EH (cell line): Measurements from ENCODE around the gene GIPC3.

Source experiments
- DNase-seq: peaks from one replicate; pipeline ENCODE4 v3.0.0-alpha.2; 2015; ENCODE audit warnings: low read depth

The GIPC3 gene

DNA sequence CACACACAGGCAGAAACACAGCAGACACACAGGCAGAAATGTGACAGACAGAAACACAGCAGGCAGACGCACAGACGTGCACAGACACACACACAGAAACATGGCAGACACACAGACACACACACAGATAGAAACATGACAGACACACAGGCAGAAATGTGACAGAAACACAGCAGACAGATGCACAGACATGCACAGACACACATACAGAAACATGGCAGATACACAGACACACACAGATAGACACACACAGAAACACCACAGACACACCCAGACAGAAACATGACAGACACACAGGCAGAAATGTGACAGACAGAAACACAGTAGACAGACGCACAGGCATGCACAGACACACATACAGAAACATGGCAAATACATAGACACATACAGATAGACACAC lies 20.1 kb downstream of the GIPC3 start:
- DNase-seq: no peak

DNA sequence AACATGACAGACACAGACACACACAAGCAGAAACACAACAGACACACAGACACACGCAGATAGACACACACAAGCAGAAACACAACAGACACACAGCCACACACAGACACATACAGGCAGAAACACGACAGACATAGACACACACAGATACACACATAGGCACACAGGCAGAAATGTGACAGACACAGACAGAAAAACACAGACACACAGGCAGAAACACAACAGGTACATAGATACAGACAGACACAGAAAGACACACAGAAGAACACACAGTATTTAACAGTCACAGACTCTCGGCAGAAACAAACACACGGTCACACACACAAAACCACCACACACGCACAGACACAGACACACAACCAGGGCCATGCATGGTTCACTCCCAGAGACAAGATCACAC lies 20.5 kb downstream of the GIPC3 start:
- no peak for DNase-seq

DNA sequence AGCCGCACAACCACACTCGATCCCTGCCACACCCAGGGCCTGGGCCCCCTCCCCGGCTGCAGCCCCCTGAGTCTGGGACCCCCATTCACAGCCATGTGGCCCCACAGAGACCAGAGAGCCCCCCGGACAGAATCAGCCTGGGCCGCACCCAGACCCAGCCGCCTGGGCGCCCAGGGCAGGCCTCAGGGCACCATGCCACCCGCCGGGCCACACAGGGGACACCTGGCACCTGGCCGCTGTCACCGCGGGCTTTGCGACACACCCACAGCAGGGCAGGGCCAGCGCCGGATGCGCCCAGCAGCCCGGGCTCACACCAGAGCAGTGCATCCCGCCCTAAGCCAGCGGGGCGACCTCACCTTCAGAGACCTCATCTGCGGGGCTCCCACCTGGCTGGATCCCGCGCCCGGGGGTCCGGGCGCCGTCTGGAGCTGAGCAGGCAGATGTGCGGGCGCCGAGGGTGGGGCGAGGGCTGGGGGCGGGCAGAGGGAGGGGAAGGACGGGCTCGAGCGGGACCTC lies 21.0 kb downstream of the GIPC3 start:
- peak; percentile 31 for DNase-seq

GRCh38 chr19:3606690-3607289 lies 21.5 kb downstream of the GIPC3 start, which contains the start of gene TBXA2R:
Gene TBXA2R, minus strand, starts transcription at chr19:3606875. Its CDS starts 6,241 bp downstream, at chr19:3600634.
- DNase-seq: peak; percentile 75

GRCh38 chr19:3607303-3608078 lies 22.2 kb downstream of the GIPC3 start:
- peak; percentile 34 for DNase-seq

GRCh38 chr19:3608079-3608641 lies 22.9 kb downstream of the GIPC3 start:
- DNase-seq: no peak

DNA sequence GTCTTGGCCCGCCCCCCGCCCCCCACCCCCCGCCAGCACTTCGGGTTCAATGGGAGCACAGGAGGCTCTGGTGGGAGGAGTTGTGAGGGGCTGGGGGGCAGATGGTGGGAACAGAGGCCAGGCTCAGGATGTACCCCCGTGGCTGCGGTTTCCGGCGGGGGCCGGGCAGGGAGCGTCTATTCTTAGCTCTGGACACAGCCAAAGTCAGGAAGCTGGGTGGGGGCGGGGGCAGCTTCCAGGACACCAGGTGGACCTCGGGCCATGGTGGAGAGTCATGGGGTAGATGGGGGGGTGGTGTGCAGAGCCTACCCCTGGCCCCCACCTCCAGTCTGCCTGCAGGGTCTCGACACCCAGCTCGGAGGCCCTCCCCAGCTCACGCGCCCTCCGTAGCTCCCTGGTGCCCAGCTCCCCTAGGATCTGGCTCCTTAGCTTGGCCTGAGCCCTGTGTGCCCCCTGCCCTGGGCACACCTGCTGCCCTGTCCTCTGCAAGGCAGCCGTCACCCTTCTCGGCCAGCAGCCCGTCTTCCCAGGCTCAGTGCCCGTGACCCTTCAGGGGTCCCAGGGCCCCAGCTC lies 23.6 kb downstream of the GIPC3 start:
- DNase-seq: no peak

DNA sequence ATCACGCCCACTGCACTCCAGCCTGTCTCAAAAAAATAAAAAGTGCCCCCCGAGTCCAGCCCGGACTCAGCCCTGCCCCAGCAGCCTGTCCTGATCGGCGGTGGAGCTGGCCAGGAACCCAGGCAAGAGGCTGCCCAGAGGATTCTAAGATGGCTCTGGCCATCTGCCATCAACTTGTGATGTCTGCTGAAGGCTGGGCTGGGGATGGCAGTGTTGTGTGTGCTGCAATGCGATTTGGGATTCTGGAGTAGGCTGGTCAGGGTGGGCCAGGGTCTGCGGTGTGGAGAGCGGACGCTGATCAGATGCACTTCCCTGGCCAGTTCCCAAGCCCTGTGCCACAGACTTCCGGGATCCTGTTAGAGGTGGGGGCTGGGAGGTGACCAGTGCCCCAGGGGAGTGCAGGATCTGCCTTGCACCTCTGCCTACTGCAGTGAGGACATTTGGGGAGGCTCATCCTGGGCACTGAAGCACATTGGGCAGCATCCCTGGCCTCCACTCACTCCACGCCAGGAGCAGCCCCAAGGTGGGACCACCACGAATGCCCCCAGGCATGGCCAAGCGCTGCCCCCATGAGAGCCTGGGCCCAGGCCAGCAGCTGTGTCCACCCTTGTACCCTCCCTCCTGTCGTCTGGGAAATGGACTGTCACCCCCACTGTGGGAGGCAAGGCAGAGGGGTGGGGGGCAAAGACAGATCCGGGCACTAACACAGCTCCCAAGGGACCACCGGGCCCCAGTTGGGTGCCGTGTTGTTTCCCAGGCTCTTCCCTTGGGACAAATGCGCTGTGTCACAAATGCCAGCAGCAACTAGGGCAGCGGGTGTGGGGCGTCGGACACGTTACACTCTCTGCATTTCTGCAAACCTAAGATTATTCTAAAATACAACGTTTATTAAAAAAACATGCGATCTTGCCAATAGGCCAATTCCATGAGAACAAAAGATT lies 24.8 kb downstream of the GIPC3 start:
- no peak for DNase-seq

GRCh38 chr19:3610745-3611717 lies 25.8 kb downstream of the GIPC3 start:
- no peak for DNase-seq

DNA sequence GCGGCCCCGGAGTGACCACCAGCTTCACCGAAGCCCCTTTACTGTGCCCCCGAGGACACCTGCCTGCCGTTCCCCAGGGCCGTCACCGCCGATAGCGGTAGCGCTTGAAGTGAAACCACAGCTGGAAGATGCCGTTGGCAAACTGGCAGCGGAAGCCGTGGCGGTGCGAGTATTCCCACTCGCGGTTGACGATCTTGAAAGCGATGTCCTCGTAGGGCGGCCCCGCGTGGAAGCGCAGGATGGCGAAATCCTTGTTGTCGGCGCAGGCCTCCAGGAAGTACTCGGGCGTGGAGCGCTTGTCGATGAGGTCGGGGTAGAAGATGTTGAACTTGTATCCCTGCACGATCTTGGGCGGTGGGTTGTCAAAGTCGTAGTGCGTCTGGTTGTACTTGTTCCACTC lies 26.6 kb downstream of the GIPC3 start:
- DNase-seq: no peak

DNA sequence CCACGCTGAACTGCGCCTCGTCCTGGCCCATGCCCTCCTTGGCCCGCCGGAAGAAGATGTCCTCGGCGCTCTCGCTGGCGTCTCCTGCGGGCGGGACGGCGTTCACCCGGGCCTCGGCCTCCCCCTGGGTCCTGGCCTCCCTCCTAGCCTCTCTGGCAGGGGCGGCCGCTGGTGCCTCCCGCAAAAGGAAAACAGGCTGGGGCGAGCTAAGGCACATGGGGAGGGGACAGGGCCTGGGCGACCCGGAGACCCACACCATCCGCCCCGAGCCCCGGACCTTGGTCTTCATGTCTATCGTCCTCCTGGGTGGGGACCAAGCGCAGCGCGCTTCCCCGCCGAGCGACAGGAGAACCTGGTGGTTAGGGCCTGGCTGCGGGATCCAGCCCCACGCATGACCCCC lies 27.1 kb downstream of the GIPC3 start:
- no peak for DNase-seq

GRCh38 chr19:3612901-3613741 lies 27.8 kb downstream of the GIPC3 start:
- DNase-seq: no peak

- DNase-seq: no peak
These were observed 28.8 kb downstream of the GIPC3 start for GRCh38 chr19:3613818-3614661.

DNA sequence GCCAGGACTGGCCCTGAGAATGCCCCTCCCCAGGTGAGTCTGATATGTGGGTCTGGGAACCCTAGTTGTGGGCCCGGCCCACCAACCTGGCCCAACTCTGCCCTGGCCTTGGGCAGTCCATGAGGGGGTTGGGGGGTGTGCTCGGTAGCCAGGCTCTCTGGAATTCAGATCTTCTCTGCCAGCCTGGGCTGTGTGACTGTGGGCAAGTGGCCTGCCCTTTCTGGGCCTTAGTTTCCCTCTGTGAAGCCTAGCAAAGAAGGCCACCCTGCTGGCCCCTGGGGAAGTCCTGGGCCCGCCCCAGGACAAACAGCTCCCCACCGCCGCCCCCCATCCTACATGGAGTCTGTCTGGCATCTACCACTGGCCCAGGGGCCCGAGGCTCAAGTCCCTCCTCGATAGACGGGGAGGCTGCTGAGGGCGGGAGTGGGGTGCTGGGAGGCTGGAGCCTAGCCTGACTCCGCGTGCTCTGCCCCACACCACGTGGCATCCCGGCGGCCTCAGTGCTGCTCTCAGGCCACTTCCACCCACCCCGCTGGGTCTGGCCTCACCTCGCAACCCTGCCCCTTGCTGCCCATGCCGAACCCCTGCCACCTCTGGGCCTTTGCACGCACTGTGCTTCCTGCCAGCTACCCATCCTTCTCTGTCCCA lies 29.7 kb downstream of the GIPC3 start:
- DNase-seq: no peak

DNA sequence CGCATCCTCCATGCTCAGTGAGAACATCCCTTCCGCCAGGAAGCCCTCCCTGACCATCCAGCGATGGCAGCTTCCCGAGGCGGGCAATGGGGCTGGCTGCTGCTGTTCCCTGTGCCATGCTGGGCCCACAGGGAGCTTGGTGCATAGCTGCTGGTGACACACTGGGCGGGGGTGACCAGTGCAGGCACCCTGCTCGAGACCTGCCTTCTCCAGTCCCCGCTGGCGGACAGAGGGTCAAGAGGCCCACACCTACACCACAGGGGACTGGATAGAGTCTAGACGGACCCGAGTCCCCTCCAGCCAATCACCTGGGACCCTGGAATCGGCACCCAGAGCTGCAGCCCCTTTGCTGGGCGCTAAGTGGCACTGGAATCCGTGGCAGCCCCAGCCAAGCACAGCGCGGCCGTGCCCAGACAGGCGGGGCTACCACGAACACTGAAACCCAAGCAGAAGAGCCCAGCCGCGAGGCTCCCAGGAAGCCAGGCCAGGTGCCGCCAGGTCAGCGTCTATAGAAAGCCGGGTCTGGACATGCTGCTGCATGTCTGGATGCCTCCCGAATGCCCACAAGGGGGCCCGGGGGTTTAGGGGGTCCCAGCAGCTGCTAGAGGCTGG lies 30.4 kb downstream of the GIPC3 start:
- DNase-seq: no peak

DNA sequence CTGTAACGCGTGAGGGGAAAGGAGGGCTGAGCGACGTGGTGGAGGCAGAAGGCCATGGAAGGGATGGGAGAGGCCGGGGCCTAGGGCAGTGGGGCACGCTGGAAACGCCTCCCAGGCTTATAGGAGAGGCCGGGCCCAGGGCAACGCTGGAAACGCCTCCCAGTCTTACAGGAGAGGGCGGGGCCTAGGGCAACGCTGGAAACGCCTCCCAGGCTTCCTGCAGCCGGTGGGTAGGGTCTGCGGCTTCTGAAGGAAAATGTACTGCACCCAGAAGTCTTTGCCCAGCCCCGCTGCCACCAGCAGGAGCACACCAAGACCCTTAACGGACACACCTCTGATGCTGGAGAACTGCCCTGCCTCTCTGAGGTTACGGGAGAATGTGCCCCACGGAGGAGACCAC lies 32.2 kb downstream of the GIPC3 start:
- no peak for DNase-seq

- DNase-seq: peak; percentile 58
These were observed 33.0 kb downstream of the GIPC3 start for GRCh38 chr19:3618144-3618810.
